Transverse colon (tissue), 4 donors: ENCODE data around the gene STAM.

Source experiments
- EP300 ChIP-seq: sonication (generic); formaldehyde crosslinking; IDR thresholded peaks from one replicate; pipeline ENCODE4 v1.6.1; 2017; ENCODE audit warnings: antibody characterized with exemption, low read depth
- POLR2A ChIP-seq: fragments of 450-650 bp; IDR thresholded peaks from one replicate; pipeline ENCODE4 v1.6.1; 2016; ENCODE audit warnings: antibody characterized with exemption, mild to moderate bottlenecking, moderate library complexity
- POLR2AphosphoS5 ChIP-seq, 3 donors: sonication (generic); formaldehyde crosslinking; IDR thresholded peaks; one replicate each; pipeline ENCODE4 v1.6.1; 2016; ENCODE audit warnings: antibody characterized with exemption in 3 of 3
- TF ChIP-seq, protein P1 (sequence below), 5 experiments: fragments of 200-600 bp in 3 of 5; fragments of 450-650 bp in 2 of 5; sonication (generic) in 3 of 5; IDR thresholded peaks; 1 replicate in 2 of 5; 2 replicates in 3 of 5; pipeline ENCODE4 v1.5.1; 2016 to 2017; ENCODE audit warnings: antibody characterized with exemption in 5 of 5, inconsistent platforms in 3 of 5, mild to moderate bottlenecking in 2 of 5, moderate library complexity in 1 of 5

GRCh38 chr10:17640331-17640816 lies 3.6 kb upstream of the STAM start:
- TF ChIP-seq, protein P1, sequence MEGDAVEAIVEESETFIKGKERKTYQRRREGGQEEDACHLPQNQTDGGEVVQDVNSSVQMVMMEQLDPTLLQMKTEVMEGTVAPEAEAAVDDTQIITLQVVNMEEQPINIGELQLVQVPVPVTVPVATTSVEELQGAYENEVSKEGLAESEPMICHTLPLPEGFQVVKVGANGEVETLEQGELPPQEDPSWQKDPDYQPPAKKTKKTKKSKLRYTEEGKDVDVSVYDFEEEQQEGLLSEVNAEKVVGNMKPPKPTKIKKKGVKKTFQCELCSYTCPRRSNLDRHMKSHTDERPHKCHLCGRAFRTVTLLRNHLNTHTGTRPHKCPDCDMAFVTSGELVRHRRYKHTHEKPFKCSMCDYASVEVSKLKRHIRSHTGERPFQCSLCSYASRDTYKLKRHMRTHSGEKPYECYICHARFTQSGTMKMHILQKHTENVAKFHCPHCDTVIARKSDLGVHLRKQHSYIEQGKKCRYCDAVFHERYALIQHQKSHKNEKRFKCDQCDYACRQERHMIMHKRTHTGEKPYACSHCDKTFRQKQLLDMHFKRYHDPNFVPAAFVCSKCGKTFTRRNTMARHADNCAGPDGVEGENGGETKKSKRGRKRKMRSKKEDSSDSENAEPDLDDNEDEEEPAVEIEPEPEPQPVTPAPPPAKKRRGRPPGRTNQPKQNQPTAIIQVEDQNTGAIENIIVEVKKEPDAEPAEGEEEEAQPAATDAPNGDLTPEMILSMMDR (IDR thresholded peaks at IDR 0.05), result no peak
- no peak for TF ChIP-seq POLR2AphosphoS5 (IDR thresholded peaks at IDR 0.05)
- TF ChIP-seq POLR2A, result no peak
- TF ChIP-seq EP300, result no peak
